ENCODE data around the gene RNF130. TPM values are rescaled to one million over a fixed set of nuclear protein-coding genes. Genes with fewer than 3 reads are reported as not detected.

The RNF130 gene
- total and polyA plus RNA-seq, 4 donors, result 75.9 to 123 (median 90.8) TPM

GRCh38 chr5:180078348-180078747, 6.8 kb upstream of the RNF130 start:
- Histone ChIP-seq H3K9ac (ENCODE audit: insufficient read depth in 1 of 2, low read length in 2 of 2) (no peak overlapping the region), H3K9me3 (ENCODE audit: control insufficient read depth in 4 of 4, insufficient read depth in 3 of 4, low read length in 3 of 4) (no peaks in the 10 kb centered on the region), H3K27me3 (ENCODE audit: control insufficient read depth in 3 of 3, insufficient read depth in 3 of 3, low read length in 2 of 3) (no peaks in the 10 kb centered on the region), H3K27ac (ENCODE audit: low read depth in 1 of 2, low read length in 1 of 2) (no peak overlapping the region), H3K4me1 (ENCODE audit: control insufficient read depth in 5 of 5, insufficient read depth in 5 of 5, low read length in 5 of 5) (peaks cover 0 to 8% (median 0%) of the 10 kb centered on the region in 5 donors), H3K4me3 (no peak overlapping the region), H3K36me3 (ENCODE audit: control insufficient read depth in 4 of 4, insufficient read depth in 4 of 4, low read length in 4 of 4) (no peaks in the 10 kb centered on the region)
- TF ChIP-seq CTCF (IDR thresholded peaks at IDR 0.05; ENCODE audit: control extremely low read depth, extremely low read depth), result no peak
- WGBS, 2 donors, result 91% methylated on average over 9 of the region's 9 CpGs
- ATAC-seq (ENCODE audit: insufficient read depth, low FRiP score) (no peak), DNase-seq (no peak)

- no peaks in the 10 kb centered on the region for H3K36me3 ChIP-seq (ENCODE audit: control insufficient read depth in 4 of 4, insufficient read depth in 4 of 4, low read length in 4 of 4)
- H3K27ac ChIP-seq (ENCODE audit: low read depth in 1 of 2, low read length in 1 of 2), result no peak overlapping the region
- H3K27me3 ChIP-seq (ENCODE audit: control insufficient read depth in 3 of 3, insufficient read depth in 3 of 3, low read length in 2 of 3), result no peaks in the 10 kb centered on the region
- ATAC-seq (ENCODE audit: insufficient read depth, low FRiP score) (no peak), DNase-seq (no peak)
- TF ChIP-seq CTCF (IDR thresholded peaks at IDR 0.05; ENCODE audit: control extremely low read depth, extremely low read depth), result no peak
- no peak overlapping the region for H3K4me3 ChIP-seq
- no peaks in the 10 kb centered on the region for H3K9me3 ChIP-seq (ENCODE audit: control insufficient read depth in 4 of 4, insufficient read depth in 3 of 4, low read length in 3 of 4)
- WGBS, 2 donors, result 88% methylated on average over 9 of the region's 9 CpGs
- peaks cover 0 to 3% (median 0%) of the 10 kb centered on the region in 5 donors for H3K4me1 ChIP-seq (ENCODE audit: control insufficient read depth in 5 of 5, insufficient read depth in 5 of 5, low read length in 5 of 5)
- H3K9ac ChIP-seq (ENCODE audit: insufficient read depth in 1 of 2, low read length in 2 of 2), result no peak overlapping the region
These were observed 6.2 kb upstream of the RNF130 start for GRCh38 chr5:180077594-180078284.

- H3K9me3 ChIP-seq (ENCODE audit: control insufficient read depth in 4 of 4, insufficient read depth in 3 of 4, low read length in 3 of 4), result no peaks in the 10 kb centered on the region
- WGBS, 2 donors, result 48 to 72% methylated on average over 1 of the region's 1 CpG
- no peaks in the 10 kb centered on the region for H3K36me3 ChIP-seq (ENCODE audit: control insufficient read depth in 4 of 4, insufficient read depth in 4 of 4, low read length in 4 of 4)
- no peak overlapping the region for H3K27ac ChIP-seq (ENCODE audit: low read depth in 1 of 2, low read length in 1 of 2)
- H3K27me3 ChIP-seq (ENCODE audit: control insufficient read depth in 3 of 3, insufficient read depth in 3 of 3, low read length in 2 of 3), result no peaks in the 10 kb centered on the region
- TF ChIP-seq CTCF (IDR thresholded peaks at IDR 0.05; ENCODE audit: control extremely low read depth, extremely low read depth), result no peak
- peaks cover 0 to 3% (median 0%) of the 10 kb centered on the region in 5 donors for H3K4me1 ChIP-seq (ENCODE audit: control insufficient read depth in 5 of 5, insufficient read depth in 5 of 5, low read length in 5 of 5)
- H3K9ac ChIP-seq (ENCODE audit: insufficient read depth in 1 of 2, low read length in 2 of 2), result no peak overlapping the region
- ATAC-seq (ENCODE audit: insufficient read depth, low FRiP score) (no peak), DNase-seq (no peak)
- no peak overlapping the region for H3K4me3 ChIP-seq
These were observed 4.1 kb upstream of the RNF130 start for GRCh38 chr5:180075703-180076102.

- DNase-seq (no peak), ATAC-seq (ENCODE audit: insufficient read depth, low FRiP score) (no peak)
- no peaks in the 10 kb centered on the region for H3K27me3 ChIP-seq (ENCODE audit: control insufficient read depth in 3 of 3, insufficient read depth in 3 of 3, low read length in 2 of 3)
- H3K9ac ChIP-seq (ENCODE audit: insufficient read depth in 1 of 2, low read length in 2 of 2), result no peak overlapping the region
- H3K9me3 ChIP-seq (ENCODE audit: control insufficient read depth in 4 of 4, insufficient read depth in 3 of 4, low read length in 3 of 4), result no peaks in the 10 kb centered on the region
- peaks cover 0 to 14% (median 7%) of the 10 kb centered on the region in 5 donors for H3K4me1 ChIP-seq (ENCODE audit: control insufficient read depth in 5 of 5, insufficient read depth in 5 of 5, low read length in 5 of 5)
- no peak overlapping the region for H3K4me3 ChIP-seq
- H3K27ac ChIP-seq (ENCODE audit: low read depth in 1 of 2, low read length in 1 of 2), result no peak overlapping the region
- no peak for TF ChIP-seq CTCF (IDR thresholded peaks at IDR 0.05; ENCODE audit: control extremely low read depth, extremely low read depth)
- WGBS, 2 donors, result 55 to 75% methylated on average over 4 of the region's 4 CpGs
- H3K36me3 ChIP-seq (ENCODE audit: control insufficient read depth in 4 of 4, insufficient read depth in 4 of 4, low read length in 4 of 4), result no peaks in the 10 kb centered on the region
These were observed 2.9 kb upstream of the RNF130 start for GRCh38 chr5:180074462-180074861.
